ENCODE measurements around the gene SERPINA10. TPM values are rescaled to one million over a fixed set of nuclear protein-coding genes. Genes with fewer than 3 reads are reported as not detected.
A peak's percentile ranks its signal among the peaks of the same experiment; 100 is the strongest.

The SERPINA10 gene
- total RNA-seq, 1 donor from 2014 or later: not detected

GRCh38 chr14:94321421-94322271 lies 28.6 kb upstream of the SERPINA10 start:
- TF ChIP-seq, protein P1, sequence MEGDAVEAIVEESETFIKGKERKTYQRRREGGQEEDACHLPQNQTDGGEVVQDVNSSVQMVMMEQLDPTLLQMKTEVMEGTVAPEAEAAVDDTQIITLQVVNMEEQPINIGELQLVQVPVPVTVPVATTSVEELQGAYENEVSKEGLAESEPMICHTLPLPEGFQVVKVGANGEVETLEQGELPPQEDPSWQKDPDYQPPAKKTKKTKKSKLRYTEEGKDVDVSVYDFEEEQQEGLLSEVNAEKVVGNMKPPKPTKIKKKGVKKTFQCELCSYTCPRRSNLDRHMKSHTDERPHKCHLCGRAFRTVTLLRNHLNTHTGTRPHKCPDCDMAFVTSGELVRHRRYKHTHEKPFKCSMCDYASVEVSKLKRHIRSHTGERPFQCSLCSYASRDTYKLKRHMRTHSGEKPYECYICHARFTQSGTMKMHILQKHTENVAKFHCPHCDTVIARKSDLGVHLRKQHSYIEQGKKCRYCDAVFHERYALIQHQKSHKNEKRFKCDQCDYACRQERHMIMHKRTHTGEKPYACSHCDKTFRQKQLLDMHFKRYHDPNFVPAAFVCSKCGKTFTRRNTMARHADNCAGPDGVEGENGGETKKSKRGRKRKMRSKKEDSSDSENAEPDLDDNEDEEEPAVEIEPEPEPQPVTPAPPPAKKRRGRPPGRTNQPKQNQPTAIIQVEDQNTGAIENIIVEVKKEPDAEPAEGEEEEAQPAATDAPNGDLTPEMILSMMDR (IDR thresholded peaks at IDR 0.05; ENCODE audit: borderline replicate concordance): no peak
- intact Hi-C loops (cut with micrococcal nuclease): no loop called here
- no peak overlapping the region for H3K27ac ChIP-seq (replicated peaks)
- peaks cover 14% of the 10 kb centered on the region for H3K9me3 ChIP-seq (replicated peaks)
- no peak for DNase-seq
- no peaks in the 10 kb centered on the region for H3K4me1 ChIP-seq
- peaks cover 17% of the 10 kb centered on the region for H3K27me3 ChIP-seq (ENCODE audit: low read depth)
- no peak overlapping the region for H3K4me3 ChIP-seq
- no peaks in the 10 kb centered on the region for H3K36me3 ChIP-seq

- Histone ChIP-seq H3K27ac (replicated peaks) (no peak overlapping the region), H3K4me1 (no peaks in the 10 kb centered on the region), H3K9me3 (replicated peaks) (peaks cover 11% of the 10 kb centered on the region), H3K27me3 (ENCODE audit: low read depth) (peaks cover 17% of the 10 kb centered on the region), H3K4me3 (no peak overlapping the region), H3K36me3 (no peaks in the 10 kb centered on the region)
- intact Hi-C loops (cut with micrococcal nuclease): no loop called here
- no peak for DNase-seq
- TF ChIP-seq, protein P1 (IDR thresholded peaks at IDR 0.05; ENCODE audit: borderline replicate concordance): no peak
Observed at GRCh38 chr14:94320243-94320642, 27.2 kb upstream of the SERPINA10 start.

GRCh38 chr14:94317259-94317658 lies 24.2 kb upstream of the SERPINA10 start:
- peaks cover 20% of the 10 kb centered on the region for H3K27me3 ChIP-seq (ENCODE audit: low read depth)
- no peak overlapping the region for H3K27ac ChIP-seq (replicated peaks)
- H3K9me3 ChIP-seq (replicated peaks): peaks cover 16% of the 10 kb centered on the region
- no peaks in the 10 kb centered on the region for H3K36me3 ChIP-seq
- TF ChIP-seq, protein P1 (IDR thresholded peaks at IDR 0.05; ENCODE audit: borderline replicate concordance): no peak
- H3K4me3 ChIP-seq: no peak overlapping the region
- intact Hi-C loops (cut with micrococcal nuclease): no loop called here
- peak; percentile 31 for DNase-seq
- no peaks in the 10 kb centered on the region for H3K4me1 ChIP-seq

GRCh38 chr14:94316692-94317091 lies 23.6 kb upstream of the SERPINA10 start:
- DNase-seq: no peak
- no peaks in the 10 kb centered on the region for H3K4me1 ChIP-seq
- TF ChIP-seq, protein P1 (IDR thresholded peaks at IDR 0.05; ENCODE audit: borderline replicate concordance): no peak

GRCh38 chr14:94314890-94315289 lies 21.8 kb upstream of the SERPINA10 start:
- DNase-seq: no peak
- TF ChIP-seq, protein P1 (IDR thresholded peaks at IDR 0.05; ENCODE audit: borderline replicate concordance): no peak
- H3K9me3 ChIP-seq (replicated peaks): peaks cover 16% of the 10 kb centered on the region
- H3K36me3 ChIP-seq: no peaks in the 10 kb centered on the region
- intact Hi-C loops (cut with micrococcal nuclease): no loop called here
- H3K4me1 ChIP-seq: no peaks in the 10 kb centered on the region
- no peak overlapping the region for H3K4me3 ChIP-seq
- peaks cover 17% of the 10 kb centered on the region for H3K27me3 ChIP-seq (ENCODE audit: low read depth)
- H3K27ac ChIP-seq (replicated peaks): no peak overlapping the region

More at GRCh38 chr14:94316692-94317091, 23.6 kb upstream of the SERPINA10 start:
- no peak overlapping the region for H3K27ac ChIP-seq (replicated peaks)
- H3K9me3 ChIP-seq (replicated peaks): peaks cover 16% of the 10 kb centered on the region
- no peak overlapping the region for H3K4me3 ChIP-seq
- intact Hi-C loops (cut with micrococcal nuclease): no loop called here
- peaks cover 21% of the 10 kb centered on the region for H3K27me3 ChIP-seq (ENCODE audit: low read depth)
- no peaks in the 10 kb centered on the region for H3K36me3 ChIP-seq
